ENCODE measurements around the gene INSIG1.

Gene INSIG1

DNA sequence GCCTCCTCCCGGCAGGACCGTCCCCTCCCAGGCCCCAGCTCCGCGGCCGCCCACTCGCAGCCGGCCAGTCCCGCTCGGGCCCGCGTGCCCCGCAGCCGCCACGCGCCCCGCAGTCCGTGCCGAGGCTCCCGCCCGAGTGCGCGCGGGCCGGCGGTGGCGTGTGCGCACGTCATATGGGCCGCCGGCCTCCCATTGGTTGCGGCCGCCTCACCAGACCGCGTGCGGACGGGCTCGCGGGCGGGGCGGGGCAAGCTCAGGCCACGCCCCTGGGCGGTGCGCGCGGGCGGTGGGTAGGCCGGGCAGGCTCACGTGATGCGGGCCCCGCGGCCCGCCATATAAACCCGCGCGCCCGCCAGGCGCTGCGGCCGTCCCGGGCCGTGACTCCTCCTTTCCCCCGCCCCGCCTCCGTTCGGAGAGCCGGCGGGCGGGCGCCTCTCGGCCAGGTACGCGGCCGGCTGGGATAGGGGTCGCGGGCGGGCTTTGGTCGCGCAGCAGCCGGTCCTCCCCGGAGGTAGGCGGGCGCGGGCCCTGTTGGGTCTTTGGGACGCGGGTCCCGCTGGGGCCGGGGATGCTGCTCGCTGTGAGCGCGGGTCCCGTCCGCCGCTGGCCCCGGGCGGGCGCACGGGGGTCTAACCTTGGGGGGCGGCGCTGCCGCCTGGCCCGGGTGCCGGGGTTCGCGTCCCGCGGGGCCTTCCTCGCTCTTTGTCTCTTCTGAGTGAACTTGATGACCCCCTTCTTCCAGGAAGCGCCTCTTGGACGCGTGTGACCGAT is at the start of gene INSIG1:
INSIG1 (plus strand) TSS at position 362 of the 771 bp plus-strand sequence; CDS start at position 770, 408 bp downstream.
- peak; percentile 98 for DNase-seq

DNA sequence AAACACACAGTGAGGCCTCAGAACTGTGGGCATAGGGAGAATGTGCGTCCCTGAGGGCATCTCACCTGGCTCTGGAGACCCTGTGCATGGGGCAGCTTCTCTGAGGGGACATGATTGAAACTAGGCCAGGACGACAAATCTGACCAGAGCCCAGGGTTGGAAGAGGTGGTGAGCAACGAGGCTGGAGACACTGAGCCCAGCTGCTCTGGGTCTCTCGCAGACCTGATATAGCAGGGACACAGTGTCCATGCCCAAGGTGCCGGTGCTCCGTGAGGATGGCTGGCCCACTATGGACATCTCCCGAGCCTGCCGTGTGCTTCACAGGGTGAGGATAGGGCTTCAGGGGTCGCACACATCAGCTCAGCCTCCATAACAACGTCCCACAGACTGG is 49.3 kb upstream of the INSIG1 start:
- no peak for DNase-seq

DNA sequence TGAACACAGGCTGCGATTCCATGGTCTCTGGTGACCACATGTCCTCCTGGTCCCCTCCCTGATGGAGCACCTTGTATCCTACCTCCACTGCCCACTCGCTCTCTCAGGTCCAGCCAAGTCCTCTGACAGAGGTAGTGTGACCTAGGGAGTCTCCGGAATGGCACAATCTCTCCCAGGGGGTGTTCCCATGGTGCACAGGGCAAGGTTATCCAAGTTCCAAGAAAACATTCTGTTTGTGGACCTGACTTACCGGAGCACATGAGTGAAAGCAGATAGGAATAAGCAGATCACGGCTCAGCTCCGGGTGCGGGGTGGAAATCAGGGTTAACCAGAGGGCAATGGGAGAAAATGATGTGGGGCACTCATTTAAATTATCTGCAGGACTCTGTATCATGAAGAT is 45.8 kb upstream of the INSIG1 start:
- no peak for DNase-seq

DNA sequence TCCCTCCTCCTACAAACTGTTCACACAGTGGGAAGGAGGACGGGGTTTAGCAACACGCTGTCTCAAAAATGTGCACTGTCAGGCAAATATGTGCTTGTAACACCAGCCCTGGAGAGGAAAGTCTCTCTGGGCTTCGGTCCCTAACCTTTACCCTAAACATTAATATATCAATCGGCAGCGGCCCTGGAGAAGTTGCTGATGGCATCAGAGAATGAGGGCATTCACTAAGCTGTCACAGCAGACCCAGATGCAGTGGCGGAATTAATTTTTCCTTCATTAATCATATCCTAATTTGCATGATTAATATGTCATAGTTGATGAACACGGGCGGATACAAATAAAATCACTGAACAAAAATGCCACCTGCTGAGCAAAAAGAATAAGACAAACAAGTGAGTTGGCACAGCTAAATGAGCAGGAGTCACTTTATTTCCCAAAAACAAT is 45.2 kb upstream of the INSIG1 start:
- no peak for DNase-seq

DNA sequence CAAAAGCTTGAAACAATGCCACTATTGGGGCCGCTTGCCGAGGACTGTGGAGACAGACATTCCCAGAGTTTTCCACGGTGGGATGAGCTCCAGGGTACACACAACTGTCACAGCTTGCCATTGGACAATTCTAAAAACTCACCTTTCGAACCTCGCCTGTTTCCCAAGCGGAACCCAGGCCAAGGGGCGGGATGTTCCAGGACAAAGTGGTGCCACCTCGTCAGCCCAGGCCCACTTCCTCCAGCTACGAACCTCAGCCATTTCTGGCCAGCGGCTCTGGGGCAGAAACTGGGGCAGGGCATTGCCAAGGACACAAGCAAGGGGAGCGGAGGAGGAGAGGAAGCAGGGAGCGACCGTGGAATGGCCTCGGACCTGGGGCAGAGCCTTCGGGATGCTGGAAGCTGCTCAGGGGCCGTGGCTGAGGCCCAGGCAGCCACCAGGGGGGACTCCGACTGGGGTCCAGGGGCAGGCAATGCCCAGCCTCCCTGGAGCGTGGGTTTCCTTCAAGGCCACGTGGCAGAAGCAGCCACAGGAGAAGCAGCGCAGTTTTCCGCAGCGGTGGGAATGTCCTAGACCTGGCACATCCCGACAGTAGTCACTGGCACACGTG is 44.7 kb upstream of the INSIG1 start:
- DNase-seq = no peak

DNA sequence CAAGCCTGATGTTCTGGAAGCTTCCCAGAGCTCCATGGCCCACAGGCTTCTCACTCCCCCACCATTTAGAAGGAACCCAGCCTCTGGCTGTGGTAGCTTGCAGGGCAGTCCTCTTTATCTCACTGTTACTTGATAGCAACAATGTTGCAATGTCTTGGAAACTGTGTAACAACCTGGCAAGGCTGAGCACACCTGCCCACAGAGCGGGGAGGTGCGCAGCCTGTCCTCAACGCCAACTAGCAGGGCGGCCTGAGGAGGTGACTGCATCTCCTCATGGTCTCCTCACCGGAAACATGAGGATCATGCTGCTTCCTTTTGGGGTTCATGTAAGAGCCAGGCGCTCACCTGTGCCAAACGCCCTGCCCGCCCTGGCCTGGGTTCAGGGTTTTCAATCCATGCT is 43.7 kb upstream of the INSIG1 start:
- DNase-seq = no peak

DNA sequence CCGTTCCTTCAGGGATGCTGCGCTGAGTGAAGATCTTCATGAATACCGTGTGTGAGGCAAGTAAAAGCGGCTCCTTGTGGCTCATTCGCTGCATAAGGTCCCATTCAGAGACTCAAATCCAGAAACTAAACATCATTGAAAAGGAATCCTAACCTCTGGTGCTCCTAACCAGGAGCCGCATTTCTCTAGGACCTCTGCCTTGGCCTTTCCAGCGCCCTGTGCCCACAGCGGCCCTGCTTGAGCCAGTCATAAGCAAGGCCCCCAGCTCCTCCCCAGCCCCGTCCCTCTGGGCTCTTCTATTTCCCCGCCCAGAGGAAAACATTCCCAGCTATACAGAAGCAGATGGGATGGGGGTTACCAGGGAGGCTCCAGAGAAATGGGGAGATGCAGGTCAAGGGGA is 42.6 kb upstream of the INSIG1 start:
- no peak for DNase-seq

DNA sequence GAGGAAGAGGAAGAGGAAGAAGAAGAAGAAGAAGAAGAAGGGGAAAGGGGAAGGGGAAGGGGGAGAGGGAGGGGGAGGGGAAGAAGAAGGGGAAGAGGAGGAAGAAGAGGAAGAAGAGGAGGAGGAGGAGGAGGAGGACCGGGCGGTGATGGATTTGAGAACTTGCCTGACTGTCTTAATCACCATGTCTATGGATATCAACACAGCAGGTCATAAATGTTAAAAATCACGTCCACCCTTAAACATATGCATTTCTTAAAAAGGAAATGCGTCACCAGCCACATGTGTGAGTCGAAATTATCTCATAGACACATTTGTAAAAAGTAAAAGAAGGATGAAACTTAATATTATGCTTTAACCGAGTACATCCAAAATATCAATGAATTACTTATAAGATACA is 42.1 kb upstream of the INSIG1 start:
- DNase-seq = no peak

DNA sequence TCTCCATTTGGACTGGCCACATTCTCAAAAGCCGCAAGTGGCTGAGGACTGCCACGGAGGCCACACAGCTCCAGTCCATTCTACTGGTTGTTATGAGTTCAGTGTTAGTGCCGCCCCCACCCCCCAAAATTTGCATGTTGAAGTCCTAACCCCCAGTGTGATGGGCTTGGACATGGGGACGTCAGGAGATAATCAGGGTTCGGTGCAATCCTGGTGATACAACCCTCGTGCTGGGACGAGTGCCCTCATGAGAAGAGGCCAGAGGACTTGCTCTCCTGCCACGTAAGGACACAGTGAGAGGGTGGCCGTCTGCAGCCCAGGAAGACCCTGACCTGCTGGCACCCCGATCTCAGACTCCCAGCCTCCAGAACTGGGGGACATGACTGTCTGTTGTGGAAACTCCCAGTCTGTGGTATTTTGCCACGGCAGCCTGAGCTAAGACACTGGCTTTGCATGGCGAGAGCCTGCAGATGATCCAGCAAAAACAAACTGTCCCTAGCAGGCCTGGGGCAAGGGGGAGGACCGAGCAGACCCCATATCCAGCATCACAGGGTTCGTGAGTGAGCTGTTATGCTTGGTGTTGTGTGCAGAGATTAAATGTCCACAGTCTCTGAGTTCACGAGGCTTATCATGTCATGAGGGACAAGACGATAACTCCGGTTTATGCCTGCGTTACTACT is 41.5 kb upstream of the INSIG1 start:
- no peak for DNase-seq

DNA sequence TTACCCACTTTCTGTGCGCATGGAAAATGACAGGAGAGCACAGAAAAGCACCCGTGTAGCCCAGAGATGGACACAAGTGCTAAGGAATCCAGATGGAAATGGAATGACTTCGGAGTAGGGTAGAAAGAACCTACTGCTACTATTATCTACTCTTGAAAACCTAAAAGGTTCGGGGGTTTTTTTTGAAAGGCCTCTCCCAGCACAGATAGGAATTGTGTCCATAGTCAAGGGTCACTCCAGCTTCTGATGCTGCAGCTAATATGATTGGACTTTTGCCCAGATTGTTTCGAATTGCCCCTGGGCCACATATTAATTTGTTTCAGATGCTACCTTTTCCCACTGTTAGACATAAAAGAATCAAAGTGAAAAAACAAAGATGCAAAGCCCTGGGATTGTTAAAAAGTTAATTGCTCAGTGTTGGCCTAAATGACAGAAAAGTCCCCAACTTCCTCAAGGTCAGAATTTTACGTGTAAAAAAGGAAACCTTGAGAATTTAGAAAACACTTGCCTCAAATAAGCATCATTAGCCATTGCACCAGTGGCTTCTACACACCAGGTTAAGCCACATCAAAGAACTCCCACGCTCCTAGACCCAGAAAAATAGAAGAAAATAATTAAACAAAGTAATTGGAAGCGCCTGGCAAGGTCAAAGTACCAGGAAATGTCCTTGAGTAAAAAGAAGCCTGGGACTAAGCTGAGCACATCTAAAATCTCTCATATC is 40.8 kb upstream of the INSIG1 start:
- peak; percentile 43 for DNase-seq

DNA sequence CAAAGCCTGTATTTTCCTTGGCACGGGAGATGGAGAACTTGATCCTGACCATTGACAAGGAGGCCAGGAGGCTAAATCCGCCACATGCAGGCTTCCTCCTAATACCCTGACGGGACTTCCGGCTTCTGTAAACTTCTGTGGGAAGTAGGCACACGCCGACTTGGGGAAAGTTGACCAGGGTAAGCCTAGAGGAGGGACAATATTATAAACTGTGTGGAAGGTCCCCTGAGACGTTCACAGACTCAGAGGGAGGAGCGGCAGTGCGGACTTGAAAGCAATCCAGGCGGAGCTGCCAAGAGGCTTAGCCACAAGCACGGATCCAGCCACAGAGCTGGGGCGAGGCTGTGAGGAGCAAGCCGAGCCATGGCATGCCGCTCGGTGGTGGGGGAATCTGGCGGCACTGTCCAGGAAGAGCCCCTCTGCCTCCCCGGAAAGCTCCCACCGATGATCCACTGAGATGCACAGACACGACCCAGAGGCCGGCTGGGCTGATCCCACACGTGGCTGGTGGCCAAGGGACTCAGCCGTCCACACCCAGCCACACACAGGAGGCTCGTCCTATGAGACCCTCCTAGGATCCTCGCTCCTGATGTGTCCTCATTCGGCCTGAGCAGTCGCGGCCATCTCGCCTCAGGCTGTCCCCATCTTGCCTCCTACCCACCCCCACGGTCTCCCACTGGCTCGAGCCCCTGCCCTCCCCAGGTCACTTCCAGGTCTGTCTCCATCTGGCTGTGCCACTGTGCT is 40.0 kb upstream of the INSIG1 start:
- DNase-seq = peak; percentile 12

DNA sequence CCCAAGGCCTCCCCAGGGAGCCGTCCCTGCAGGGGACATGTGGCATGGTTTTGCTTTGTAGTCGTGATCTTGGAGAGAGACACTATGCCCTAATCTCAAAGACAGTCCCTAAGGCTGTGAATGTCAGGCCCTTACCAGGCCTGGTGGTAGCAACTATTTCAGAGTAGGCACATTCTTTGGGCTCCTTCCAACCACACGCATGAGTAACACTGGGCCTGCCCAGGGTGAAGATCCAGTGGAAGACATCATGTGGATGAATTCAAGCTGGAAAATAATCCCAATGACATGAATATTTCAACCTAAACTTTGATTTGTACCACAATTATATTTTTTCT is 39.5 kb upstream of the INSIG1 start:
- peak; percentile 9 for DNase-seq

DNA sequence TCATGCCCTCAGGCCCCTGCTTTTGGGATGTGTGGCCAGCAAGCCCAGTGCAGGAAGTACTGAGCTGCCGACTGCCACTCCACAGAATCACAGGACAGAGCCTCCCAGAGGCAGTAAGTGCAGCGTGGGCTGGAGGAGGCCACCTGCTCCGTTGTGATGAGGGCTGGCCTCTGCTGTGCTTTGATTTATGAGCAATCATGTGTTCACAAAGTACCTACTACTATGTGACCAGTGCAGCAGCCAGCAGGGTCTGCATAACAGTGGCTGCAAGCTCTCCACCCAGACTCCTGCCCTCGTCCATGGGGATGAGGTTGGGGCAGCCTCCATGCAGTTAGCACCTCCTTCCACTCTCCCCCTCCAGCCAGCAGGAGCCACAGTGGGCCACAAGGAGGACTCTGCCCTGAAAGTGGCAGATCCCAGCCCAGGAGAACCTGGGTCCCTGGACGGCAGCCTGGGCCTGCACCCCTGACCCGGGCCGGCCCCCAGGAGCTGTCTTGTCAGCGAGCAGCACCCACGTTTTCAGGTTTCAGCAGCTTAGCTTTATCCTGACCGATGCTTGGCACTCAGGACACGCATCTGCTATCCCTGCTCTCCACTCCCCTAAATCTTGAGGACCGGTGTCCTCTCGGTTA is 37.7 kb upstream of the INSIG1 start:
- DNase-seq = peak; percentile 73

DNA sequence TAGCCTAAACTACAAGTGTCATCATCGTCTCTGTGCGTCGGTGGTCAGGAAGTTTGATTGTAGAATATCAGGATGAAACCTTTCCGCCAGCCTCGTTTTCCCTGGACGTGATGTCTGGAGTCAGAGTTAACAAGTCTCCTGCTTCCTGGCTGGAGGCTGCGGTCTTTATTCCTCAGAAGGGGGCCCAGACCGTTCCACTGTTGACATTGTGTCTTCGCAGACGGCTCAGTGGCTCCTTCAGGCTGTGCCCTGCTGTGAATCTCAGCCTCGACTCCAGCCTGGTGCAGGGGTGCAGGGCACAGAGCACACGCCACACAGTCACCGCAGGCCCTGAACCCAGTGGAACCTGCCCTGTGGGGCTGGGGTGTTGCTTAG is 37.2 kb upstream of the INSIG1 start:
- DNase-seq = no peak

DNA sequence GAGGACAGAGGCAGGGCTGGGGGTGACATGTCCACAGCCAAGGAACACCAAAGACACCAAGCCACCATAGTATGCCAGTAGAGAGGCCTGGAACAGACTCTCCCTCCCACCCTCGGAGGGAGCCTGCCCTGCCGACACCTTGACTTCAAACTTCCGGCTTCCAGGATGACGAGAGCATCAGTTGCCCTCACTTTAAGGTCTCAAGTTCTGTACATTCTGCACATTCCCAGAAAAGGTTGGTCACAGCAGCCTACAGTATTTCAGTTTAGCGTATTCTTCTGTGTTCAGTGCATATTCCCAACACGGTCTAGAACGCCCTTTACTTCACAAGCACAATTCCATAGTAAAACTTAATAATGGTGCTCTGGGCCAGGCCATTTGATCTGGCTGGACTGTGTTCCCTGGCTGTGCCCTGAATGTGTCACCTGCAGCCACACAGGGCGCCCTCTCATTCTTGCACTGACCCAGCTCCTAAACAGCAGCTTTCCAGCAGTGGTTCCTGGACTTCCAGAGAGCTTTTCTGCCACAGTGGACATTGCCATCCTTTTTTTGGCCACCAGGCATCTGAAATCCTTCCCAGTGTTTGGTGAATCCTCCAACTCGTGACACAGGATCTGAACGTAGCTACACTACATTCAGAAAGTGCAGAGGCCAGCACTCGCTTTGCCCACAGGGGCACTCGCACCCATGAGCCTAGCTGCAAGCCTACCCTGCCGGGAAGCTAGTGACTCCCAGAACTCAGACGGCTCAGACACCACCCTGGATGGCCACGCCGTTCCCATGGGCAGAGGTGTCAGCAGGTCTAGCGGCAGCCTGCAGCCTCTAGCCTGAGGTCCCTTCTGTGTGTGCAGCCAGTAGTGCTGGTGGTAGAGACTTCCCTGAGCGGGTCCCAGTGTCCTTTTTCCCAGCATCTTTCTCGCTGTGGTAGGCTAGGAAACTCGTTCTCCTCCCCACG is 36.4 kb upstream of the INSIG1 start:
- DNase-seq = no peak

DNA sequence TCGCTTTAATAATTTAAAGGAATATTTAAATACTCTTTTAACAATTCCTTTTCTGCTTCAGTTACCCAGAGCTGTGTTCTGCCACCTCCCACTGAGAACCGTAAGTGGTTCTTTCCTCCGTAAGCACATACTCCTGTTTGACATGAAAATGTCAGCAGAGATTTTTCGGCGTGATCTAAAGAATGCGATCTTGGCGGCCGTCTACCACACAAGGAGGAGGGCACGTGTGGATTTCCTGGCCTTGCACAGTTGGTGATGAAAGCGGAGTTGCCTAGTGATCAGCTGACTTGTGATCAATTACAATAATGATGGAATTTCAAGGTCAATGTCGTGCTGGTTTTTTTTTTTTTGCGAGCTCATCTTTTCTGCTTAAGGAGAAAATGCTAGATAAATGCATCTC is 35.6 kb upstream of the INSIG1 start:
- no peak for DNase-seq

DNA sequence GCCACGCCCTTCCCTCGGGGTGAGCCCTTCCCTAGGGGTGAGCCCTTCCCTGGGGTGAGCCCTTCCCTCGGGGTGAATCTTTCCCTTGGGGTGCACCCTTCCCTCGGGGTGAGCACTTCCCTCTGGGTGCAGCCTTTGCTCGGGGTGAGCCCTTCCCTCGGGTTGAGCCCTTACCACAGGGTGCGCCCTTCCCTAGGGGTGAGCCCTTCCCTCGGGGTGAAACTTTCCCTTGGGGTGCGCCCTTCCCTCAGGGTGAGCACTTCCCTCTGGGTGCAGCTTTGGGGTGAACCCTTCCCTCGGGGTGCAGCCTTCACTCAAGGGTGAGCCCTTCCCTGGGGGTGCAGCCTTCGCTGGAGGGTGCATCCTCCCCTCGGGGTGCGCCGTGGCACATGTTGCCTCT is 34.6 kb upstream of the INSIG1 start:
- no peak for DNase-seq

DNA sequence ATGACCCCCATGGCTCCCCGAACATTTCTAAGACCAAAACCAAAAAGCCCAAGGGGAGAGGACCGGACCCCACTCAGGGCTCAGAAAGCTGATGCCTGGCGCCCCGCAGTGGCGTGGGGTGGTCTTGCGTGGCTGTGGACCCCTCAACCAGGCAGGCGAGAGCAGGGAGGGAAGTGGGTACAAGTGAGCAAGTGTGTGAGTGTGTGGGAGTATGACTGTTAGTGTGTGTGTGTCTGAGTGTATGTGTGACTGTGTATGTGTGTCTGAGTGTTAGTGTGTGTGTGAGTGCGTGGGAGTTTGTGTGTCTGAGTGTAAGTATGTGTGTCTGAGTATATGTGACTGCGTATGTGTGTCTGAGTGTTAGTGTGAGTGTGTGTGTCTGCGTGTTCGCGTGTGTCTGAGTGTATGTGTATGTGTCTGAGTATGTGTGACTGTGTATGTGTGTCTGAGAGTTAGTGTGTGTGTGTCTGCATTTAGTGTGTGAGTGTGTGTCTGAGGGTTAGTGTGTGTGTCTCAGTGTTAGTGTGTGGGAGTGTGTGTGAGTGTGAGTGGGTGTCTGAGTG is 34.0 kb upstream of the INSIG1 start:
- peak; percentile 22 for DNase-seq

DNA sequence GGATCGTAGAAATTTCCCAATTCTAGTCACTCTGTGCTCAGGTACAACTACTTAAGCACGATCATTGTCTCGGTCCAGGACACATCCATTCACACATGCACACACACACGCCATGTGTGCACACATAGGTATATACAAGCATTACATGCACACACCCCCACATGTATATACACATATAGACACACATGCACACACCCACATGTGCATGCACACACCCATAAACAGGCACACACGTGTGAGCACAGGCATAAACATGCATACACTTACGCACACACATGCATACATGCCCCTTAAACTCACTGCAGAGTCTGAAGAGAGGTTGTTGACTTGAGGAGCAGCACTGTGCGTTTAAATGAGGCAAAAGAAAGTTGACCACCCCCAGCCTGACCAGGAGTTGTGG is 32.5 kb upstream of the INSIG1 start:
- no peak for DNase-seq

DNA sequence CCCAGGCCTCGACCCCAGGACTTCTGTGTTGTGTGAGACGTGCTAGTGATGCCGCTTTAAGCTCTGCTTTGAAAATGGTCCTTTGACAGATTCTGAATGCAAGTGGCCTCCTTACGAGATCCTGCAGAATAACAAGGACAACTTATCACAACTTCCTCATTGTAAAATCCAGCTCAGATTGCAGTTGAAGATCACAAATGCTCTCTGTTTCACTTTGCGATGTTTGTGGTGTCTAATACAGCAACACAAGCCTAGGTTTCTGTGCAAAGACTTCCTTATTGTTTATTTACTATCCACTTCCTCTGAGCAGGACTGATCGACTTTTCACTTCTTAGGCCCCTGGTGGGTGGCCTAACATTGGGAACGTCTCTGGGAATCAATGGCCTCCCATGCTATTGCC is 31.7 kb upstream of the INSIG1 start:
- no peak for DNase-seq

DNA sequence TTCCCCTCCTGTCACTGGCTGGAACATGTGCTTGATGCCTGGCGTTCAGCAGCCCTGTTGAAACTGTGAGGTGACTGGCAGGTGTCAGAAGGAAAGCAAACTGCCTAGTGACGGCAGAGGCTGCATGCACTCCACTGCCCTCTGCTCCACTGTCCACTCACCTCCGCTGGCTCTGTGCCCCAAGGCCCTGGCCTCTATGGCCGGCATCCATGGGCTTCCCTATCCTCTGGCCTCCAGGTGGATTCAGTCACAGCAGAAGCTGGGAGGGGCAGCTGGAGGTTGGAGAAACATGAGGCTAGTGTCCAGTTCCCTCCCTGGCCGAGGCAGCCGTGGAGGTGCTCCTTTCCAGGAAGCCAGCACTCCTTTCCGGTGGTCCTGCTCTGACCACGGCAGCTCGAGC is 31.2 kb upstream of the INSIG1 start:
- no peak for DNase-seq
